ENCODE results near the gene MBOAT7. TPM values are rescaled to one million over a fixed set of nuclear protein-coding genes. Genes with fewer than 3 reads are reported as not detected.

Gene MBOAT7
- total RNA-seq, 1 experiment from 2014 or later = 100 TPM

DNA sequence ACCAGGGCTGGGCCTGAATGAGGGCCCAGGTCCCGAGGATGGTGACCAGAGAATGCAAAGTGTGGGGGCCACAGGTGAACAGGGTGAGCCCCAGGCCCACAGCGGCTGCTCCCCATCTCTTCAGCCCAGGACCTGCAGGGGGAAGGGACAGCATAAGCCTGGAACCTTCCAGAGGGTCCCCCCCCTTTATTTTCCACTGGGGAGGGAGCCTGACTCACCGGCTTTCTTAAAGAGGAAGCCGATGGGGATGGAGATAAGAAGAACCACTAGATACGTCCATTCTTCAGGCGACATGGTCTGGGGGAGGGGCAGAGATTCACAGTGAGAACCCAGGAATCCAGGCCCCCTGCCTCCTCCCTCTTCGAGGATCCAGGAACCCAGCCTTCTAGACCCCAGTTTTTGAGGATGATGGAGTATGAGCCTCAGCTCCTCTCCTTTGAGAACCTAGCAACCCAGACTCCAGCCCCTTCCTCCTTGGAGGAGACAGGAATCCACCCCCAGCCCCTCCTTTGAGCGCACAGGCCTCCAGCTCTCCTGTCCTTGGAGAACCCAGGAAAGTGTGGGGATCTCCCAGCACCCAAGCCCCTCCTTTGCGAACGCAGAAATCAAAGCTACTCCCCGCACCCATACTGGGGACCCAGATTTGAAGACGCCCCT is 1.0 kb downstream of the MBOAT7 start:
- no peaks in the 10 kb centered on the region for H3K79me2 ChIP-seq (ENCODE audit: insufficient read depth, low read length)
- no peaks in the 10 kb centered on the region for H3K79me1 ChIP-seq (ENCODE audit: insufficient read depth, low read depth, low read length, poor library complexity, severe bottlenecking)
- no peak overlapping the region for H2BK120ac ChIP-seq (ENCODE audit: low read depth, low read length, poor library complexity, severe bottlenecking)
- no peak overlapping the region for H2BK12ac ChIP-seq (ENCODE audit: insufficient read length, low read depth, low read length)
- peak overlapping the region; percentile 44 for H3K9ac ChIP-seq (ENCODE audit: extremely low read depth, insufficient read length, low read length)
- peak overlapping the region; percentile 70 for H3K4me2 ChIP-seq (ENCODE audit: insufficient read depth, insufficient read length, low read length)
- peaks cover 11% of the 10 kb centered on the region for H3K23me2 ChIP-seq (ENCODE audit: insufficient read length, low read depth, low read length, poor library complexity, severe bottlenecking)
- DNase-seq = peak; percentile 34
- Mint-ChIP-seq H3K4me3 (peak overlapping the region; percentile 87 to 93), H3K27ac (peak overlapping the region; percentile 55 to 92 (median 91); a peak in 6 of 7 replicates), H3K27me3 (ENCODE audit: low read depth) (no peaks in the 10 kb centered on the region), H3K9me3 (no peaks in the 10 kb centered on the region), H3K4me1 (peaks cover 13 to 29% of the 10 kb centered on the region in 2 experiments), H3K36me3 (ENCODE audit: insufficient read depth in 1 of 3, low read depth in 3 of 3) (peaks cover 22 to 49% (median 47%) of the 10 kb centered on the region in 3 experiments)
- no peak overlapping the region for H3K23ac ChIP-seq (ENCODE audit: insufficient read length, low read depth, low read length)
- no peak overlapping the region for H2AFZ ChIP-seq (ENCODE audit: low read length)
- peaks cover 3% of the 10 kb centered on the region for H4K20me1 ChIP-seq (ENCODE audit: control insufficient read depth, insufficient read depth, insufficient read length)
- no peak overlapping the region for H3T11ph ChIP-seq (ENCODE audit: low read length)
- no peaks in the 10 kb centered on the region for H3K9me3 ChIP-seq (ENCODE audit: control insufficient read depth, low read depth, low read length)
- no peak overlapping the region for H2BK15ac ChIP-seq (ENCODE audit: low read depth, low read length)
- H3K4ac ChIP-seq (ENCODE audit: low read depth, low read length) = no peak overlapping the region
- H2BK20ac ChIP-seq (ENCODE audit: low read depth, low read length, poor library complexity, severe bottlenecking) = no peak overlapping the region
- TF ChIP-seq, protein P1, sequence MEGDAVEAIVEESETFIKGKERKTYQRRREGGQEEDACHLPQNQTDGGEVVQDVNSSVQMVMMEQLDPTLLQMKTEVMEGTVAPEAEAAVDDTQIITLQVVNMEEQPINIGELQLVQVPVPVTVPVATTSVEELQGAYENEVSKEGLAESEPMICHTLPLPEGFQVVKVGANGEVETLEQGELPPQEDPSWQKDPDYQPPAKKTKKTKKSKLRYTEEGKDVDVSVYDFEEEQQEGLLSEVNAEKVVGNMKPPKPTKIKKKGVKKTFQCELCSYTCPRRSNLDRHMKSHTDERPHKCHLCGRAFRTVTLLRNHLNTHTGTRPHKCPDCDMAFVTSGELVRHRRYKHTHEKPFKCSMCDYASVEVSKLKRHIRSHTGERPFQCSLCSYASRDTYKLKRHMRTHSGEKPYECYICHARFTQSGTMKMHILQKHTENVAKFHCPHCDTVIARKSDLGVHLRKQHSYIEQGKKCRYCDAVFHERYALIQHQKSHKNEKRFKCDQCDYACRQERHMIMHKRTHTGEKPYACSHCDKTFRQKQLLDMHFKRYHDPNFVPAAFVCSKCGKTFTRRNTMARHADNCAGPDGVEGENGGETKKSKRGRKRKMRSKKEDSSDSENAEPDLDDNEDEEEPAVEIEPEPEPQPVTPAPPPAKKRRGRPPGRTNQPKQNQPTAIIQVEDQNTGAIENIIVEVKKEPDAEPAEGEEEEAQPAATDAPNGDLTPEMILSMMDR (conservative IDR thresholded peaks at IDR 0.05) = no peak
- no CpG with 5 or more reads among the region's 12 CpGs for WGBS (ENCODE audit: extremely low coverage, insufficient read length, low lambda C conversion rate)
- no peak overlapping the region for H3K27ac ChIP-seq (ENCODE audit: insufficient read length, low read depth, low read length)
- H4K5ac ChIP-seq (ENCODE audit: insufficient read length, low read depth, low read length) = no peak overlapping the region
- peaks cover 3% of the 10 kb centered on the region; the same call in 1 of the 2 replicates for H3K4me1 ChIP-seq (ENCODE audit: insufficient read depth, low read length)
- H2BK5ac ChIP-seq (ENCODE audit: insufficient read length, low read length) = no peak overlapping the region
- no peak overlapping the region for H3K14ac ChIP-seq (ENCODE audit: insufficient read depth, low read length)
- no peak overlapping the region for H4K8ac ChIP-seq (replicated peaks; ENCODE audit: insufficient read length, low read depth, low read length)
- H3K56ac ChIP-seq (ENCODE audit: insufficient read length, low read depth, low read length) = no peak overlapping the region
- H4K91ac ChIP-seq (ENCODE audit: insufficient read length, low read depth, low read length) = no peak overlapping the region
- H3K27me3 ChIP-seq (ENCODE audit: insufficient read depth, low read length) = no peaks in the 10 kb centered on the region
- no peak overlapping the region for H2AK5ac ChIP-seq (ENCODE audit: insufficient read length, low read length)
- H3K18ac ChIP-seq (ENCODE audit: insufficient read length, low read depth, low read length) = no peak overlapping the region

Data from H9 (cell line).